Measurements from ENCODE around the gene SUMF1. TPM values are rescaled to one million over a fixed set of nuclear protein-coding genes. Genes with fewer than 3 reads are reported as not detected.

The SUMF1 gene
- total and polyA plus RNA-seq, 8 donors, result 7.1 to 25.8 (median 12.6) TPM

DNA sequence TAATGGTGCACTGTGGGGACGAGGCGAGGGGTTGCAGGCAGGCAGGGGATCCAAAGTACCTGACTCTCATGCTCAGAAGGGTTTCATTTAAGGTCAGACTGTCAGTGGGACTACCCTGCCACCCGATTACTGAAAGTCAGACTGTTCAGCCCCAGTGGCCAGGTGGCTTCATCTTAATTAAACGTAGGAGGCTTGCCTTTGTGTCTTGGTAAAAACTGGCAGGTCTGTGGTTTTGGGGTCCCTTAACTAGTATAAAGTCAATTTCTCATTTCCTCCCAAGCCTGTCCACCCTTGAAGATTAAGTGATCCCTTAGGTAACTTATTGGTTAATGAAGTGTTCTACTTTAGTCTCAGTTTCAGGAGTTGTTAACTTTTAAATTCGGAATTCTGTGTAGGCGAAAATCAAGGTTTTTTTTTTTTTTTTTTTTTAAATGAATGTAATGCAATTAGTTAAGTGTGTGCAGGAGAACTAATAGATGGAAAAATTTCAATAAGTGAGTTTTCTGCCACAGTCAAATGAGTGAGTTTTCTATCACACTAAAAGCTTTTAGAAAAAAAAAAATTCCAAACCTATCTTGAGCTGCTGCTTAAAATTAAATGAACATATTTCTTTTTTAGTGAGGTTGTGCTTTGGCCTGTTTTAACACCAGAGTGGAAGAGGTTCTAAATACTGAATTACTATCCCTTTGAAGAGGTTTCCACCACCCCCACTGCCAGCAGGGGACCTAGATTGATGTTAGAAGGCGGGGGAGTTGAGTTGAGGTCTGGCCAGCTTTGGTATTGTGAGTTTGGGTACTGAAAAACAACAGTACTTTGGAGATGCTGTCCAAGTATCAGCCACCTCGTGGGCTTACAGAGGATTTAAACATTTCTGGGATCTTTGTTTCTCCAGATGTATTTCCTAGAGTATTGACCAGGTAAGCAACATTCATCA lies 41.2 kb upstream of the SUMF1 start:
- intact Hi-C loops (cut with DNase I), result no loop called here
- H3K4me3 ChIP-seq, result no peak overlapping the region
- no peak for DNase-seq
- H3K27ac ChIP-seq, result no peak overlapping the region
- H3K36me3 ChIP-seq, result no peaks in the 10 kb centered on the region
- WGBS, 2 donors, result 69 to 77% methylated on average over 8 of the region's 8 CpGs
- H3K4me1 ChIP-seq, result peaks cover 0 to 5% (median 0%) of the 10 kb centered on the region in 3 donors
- no peak for FAIRE-seq
- H3K27me3 ChIP-seq, result no peaks in the 10 kb centered on the region
- TF ChIP-seq, protein P1, sequence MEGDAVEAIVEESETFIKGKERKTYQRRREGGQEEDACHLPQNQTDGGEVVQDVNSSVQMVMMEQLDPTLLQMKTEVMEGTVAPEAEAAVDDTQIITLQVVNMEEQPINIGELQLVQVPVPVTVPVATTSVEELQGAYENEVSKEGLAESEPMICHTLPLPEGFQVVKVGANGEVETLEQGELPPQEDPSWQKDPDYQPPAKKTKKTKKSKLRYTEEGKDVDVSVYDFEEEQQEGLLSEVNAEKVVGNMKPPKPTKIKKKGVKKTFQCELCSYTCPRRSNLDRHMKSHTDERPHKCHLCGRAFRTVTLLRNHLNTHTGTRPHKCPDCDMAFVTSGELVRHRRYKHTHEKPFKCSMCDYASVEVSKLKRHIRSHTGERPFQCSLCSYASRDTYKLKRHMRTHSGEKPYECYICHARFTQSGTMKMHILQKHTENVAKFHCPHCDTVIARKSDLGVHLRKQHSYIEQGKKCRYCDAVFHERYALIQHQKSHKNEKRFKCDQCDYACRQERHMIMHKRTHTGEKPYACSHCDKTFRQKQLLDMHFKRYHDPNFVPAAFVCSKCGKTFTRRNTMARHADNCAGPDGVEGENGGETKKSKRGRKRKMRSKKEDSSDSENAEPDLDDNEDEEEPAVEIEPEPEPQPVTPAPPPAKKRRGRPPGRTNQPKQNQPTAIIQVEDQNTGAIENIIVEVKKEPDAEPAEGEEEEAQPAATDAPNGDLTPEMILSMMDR (IDR thresholded peaks at IDR 0.05), result no peak
- no peak for ATAC-seq
- no peaks in the 10 kb centered on the region for H3K9me3 ChIP-seq

DNA sequence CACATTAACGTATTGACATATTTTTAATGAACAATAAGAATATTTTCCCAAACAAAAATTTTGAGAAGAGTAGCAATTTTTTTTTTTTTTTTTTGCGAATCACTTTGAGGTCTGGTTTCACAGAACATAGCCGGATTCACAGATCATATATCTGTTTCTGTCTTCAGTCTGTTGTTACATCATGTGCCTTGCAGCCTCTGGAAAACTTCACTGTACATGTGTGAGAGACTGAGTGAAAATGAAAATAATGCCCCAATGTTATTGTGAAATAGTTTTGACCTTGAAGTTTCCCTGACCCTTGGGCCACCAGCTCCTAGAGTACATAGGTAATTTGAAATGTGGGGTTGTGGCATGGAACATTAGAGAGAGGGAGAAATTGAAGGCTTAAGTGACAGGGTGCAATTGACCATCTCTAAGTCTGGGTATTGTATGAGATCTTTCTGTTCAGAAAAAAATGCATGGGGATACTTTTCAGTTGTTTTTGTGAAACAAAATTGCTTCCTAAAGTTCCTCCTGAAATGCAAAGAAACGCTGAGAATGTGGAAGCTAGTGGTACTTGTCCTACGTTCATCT lies 40.0 kb upstream of the SUMF1 start:
- DNase-seq, result no peak

DNA sequence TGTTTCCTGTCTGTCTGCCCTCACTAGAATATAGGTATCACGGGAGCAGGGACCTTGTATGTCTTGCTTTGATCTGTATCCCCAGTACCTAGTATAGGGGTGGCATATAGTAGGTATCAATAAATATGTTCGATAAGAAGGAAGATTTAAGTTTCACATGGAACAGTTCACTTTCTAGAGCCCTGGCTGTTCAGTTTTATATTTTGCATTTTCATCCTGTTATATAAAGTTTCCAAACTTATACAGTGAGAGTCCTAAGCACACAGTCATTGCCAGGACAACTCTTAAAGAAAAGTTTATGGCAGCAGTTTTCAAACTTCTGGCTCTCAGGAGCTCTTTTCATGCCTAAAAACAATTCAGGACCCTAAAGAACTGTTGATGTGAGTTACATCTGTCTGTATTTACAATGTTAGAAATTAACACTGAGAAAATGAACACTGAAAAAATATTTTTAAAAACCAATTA lies 39.5 kb upstream of the SUMF1 start:
- TF ChIP-seq, protein P1 (IDR thresholded peaks at IDR 0.05), result no peak
- Histone ChIP-seq H3K4me1 (peaks cover 0 to 5% (median 0%) of the 10 kb centered on the region in 3 donors), H3K27me3 (no peaks in the 10 kb centered on the region), H3K9me3 (no peaks in the 10 kb centered on the region), H3K36me3 (no peaks in the 10 kb centered on the region), H3K27ac (no peak overlapping the region), H3K4me3 (no peak overlapping the region)
- ATAC-seq (no peak), FAIRE-seq (no peak), DNase-seq (no peak)
- 75 to 87% methylated on average over 2 of the region's 2 CpGs for WGBS, 2 donors
- intact Hi-C loops (cut with DNase I), result no loop called here

More for the DNA sequence above, 40.0 kb upstream of the SUMF1 start:
- no peaks in the 10 kb centered on the region for H3K36me3 ChIP-seq
- ATAC-seq (no peak), FAIRE-seq (no peak)
- 65 to 79% methylated on average over 5 of the region's 5 CpGs for WGBS, 2 donors
- no peak overlapping the region for H3K27ac ChIP-seq
- intact Hi-C loops (cut with DNase I), result no loop called here
- no peaks in the 10 kb centered on the region for H3K27me3 ChIP-seq
- no peak overlapping the region for H3K4me3 ChIP-seq
- TF ChIP-seq, protein P1 (IDR thresholded peaks at IDR 0.05), result no peak
- H3K9me3 ChIP-seq, result no peaks in the 10 kb centered on the region
- H3K4me1 ChIP-seq, result peaks cover 0 to 5% (median 0%) of the 10 kb centered on the region in 3 donors

DNA sequence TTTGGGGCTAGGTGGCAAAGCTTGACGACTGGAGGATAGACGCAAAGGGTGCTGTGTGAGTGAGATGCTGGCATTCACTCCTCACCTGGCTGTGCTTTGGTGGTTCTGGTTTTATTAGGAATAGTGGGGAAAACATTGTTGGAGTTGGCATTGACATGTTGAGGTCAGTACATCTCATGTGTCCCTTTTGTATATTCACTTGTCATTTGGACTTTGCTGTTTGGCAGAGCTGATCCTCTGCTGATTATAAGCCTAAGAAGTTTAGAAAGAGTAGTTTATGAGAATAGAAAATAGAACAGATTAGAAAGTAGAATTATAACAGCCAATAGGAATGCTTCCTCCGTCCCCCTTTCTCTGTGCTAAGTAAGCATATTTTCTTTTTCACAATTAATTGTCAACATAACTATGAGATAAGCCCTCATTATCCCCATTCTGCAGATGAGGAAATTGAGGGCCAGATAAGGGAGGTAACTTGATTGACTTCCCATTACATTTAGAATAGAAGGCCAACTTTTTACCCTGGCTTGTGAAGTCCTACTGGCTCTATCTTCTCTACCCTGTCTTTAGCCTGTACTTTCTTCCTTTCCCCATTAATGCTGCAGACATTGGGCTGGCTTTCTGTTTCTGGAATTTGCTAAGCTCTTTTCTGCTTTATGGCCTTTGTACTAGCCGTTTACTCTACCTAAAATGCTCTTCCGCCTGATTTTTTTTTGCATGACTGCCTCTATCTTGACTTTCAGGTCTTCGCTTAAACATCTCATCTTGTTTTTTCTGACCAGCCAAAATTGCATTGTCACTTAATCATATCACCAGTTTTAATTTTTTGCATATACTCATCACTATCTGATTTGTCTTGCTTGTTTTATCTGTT lies 38.9 kb upstream of the SUMF1 start:
- WGBS, 2 donors, result 81 to 90% methylated on average over 6 of the region's 6 CpGs
- Histone ChIP-seq H3K9me3 (no peaks in the 10 kb centered on the region), H3K27ac (no peak overlapping the region), H3K36me3 (no peaks in the 10 kb centered on the region), H3K27me3 (no peaks in the 10 kb centered on the region), H3K4me1 (peaks cover 0 to 5% (median 0%) of the 10 kb centered on the region in 3 donors), H3K4me3 (no peak overlapping the region)
- TF ChIP-seq, protein P1 (IDR thresholded peaks at IDR 0.05), result no peak
- FAIRE-seq (no peak), ATAC-seq (no peak), DNase-seq (no peak)
- intact Hi-C loops (cut with DNase I), result no loop called here
